ENCODE results near the gene TP53.

TP53 gene

DNA sequence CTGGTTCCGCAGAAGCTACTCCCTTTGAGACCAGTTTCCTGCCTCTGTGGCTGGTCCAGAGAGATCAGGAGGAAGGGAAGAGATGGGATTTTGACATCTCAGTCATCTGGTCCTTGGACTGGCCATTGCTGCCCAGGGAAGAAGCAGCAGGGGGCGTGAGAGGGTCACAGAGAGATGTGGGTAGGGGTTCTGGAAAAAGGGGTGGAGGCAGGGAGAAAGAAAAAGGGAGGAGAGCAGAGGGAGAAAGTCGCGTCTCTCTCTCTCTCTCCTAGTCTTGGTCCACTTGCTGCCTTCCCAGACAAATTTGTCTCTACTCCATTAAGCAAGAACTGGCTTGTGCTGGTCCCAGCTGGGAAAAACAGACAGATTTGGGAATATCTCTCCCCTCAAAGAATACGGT lies 52.9 kb downstream of the TP53 start:
- Histone ChIP-seq H3K36me3 (no peaks in the 10 kb centered on the region), H3K27me3 (peaks cover 11% of the 10 kb centered on the region), H3K4me1 (ENCODE audit: control insufficient read depth in 1 of 2, insufficient read depth in 1 of 2, low read depth in 1 of 2, low read length in 1 of 2) (no peaks in the 10 kb centered on the region), H3K4me3 (ENCODE audit: low read depth in 1 of 2, low read length in 1 of 2) (no peak overlapping the region), H3K9me3 (no peaks in the 10 kb centered on the region), H3K27ac (no peak overlapping the region)
- TF ChIP-seq, protein P1, sequence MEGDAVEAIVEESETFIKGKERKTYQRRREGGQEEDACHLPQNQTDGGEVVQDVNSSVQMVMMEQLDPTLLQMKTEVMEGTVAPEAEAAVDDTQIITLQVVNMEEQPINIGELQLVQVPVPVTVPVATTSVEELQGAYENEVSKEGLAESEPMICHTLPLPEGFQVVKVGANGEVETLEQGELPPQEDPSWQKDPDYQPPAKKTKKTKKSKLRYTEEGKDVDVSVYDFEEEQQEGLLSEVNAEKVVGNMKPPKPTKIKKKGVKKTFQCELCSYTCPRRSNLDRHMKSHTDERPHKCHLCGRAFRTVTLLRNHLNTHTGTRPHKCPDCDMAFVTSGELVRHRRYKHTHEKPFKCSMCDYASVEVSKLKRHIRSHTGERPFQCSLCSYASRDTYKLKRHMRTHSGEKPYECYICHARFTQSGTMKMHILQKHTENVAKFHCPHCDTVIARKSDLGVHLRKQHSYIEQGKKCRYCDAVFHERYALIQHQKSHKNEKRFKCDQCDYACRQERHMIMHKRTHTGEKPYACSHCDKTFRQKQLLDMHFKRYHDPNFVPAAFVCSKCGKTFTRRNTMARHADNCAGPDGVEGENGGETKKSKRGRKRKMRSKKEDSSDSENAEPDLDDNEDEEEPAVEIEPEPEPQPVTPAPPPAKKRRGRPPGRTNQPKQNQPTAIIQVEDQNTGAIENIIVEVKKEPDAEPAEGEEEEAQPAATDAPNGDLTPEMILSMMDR (IDR thresholded peaks at IDR 0.05) = no peak

DNA sequence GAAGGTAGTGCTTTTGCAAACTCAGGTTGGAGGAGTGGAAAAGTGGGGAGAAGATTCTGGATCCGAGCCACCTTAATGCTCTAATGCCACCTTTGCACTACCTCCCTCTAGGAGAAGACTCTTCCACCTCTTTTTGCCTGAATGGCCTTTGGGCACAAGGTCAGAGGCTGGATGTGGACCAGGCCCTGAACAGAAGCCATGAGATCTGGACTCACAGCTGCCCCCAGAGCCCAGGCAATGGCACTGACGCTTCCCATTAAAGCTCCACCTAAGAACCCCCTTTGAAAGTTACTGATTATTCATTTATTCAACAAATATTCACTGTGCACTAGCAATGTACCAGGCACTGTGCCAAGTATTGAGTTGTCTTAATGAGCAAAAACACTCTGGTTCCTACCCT lies 54.2 kb downstream of the TP53 start:
- Histone ChIP-seq H3K9me3 (no peaks in the 10 kb centered on the region), H3K27me3 (peaks cover 11% of the 10 kb centered on the region), H3K4me3 (ENCODE audit: low read depth in 1 of 2, low read length in 1 of 2) (no peak overlapping the region), H3K36me3 (no peaks in the 10 kb centered on the region), H3K27ac (no peak overlapping the region), H3K4me1 (ENCODE audit: control insufficient read depth in 1 of 2, insufficient read depth in 1 of 2, low read depth in 1 of 2, low read length in 1 of 2) (no peaks in the 10 kb centered on the region)
- TF ChIP-seq, protein P1 (IDR thresholded peaks at IDR 0.05) = no peak

DNA sequence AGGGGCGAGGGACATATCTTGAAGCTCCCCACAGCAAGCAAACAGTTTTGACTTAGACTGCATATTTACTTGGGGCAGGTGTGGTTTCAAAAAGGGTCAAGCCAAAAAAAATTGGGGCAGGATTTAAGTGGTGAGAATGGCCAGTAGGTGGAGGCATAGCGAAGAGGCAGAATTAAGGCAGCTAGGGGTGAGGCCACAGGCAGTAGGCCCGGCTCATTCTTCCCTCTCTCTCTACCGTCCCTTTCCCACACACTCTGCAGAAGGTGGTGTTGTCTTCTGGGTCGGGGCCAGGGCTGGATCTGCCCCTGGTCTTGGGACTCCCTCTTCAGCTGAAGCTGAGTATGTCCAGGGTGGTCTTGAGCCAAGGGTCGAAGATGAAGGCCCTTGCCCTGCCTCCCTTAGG lies 54.8 kb downstream of the TP53 start:
- H3K27me3 ChIP-seq = peaks cover 11% of the 10 kb centered on the region
- H3K36me3 ChIP-seq = no peaks in the 10 kb centered on the region
- H3K4me1 ChIP-seq (ENCODE audit: control insufficient read depth in 1 of 2, insufficient read depth in 1 of 2, low read depth in 1 of 2, low read length in 1 of 2) = peaks cover 0 to 5% of the 10 kb centered on the region in 2 experiments
- no peaks in the 10 kb centered on the region for H3K9me3 ChIP-seq
- no peak overlapping the region for H3K4me3 ChIP-seq (ENCODE audit: low read depth in 1 of 2, low read length in 1 of 2)
- TF ChIP-seq, protein P1 (IDR thresholded peaks at IDR 0.05) = no peak
- H3K27ac ChIP-seq = no peak overlapping the region

DNA sequence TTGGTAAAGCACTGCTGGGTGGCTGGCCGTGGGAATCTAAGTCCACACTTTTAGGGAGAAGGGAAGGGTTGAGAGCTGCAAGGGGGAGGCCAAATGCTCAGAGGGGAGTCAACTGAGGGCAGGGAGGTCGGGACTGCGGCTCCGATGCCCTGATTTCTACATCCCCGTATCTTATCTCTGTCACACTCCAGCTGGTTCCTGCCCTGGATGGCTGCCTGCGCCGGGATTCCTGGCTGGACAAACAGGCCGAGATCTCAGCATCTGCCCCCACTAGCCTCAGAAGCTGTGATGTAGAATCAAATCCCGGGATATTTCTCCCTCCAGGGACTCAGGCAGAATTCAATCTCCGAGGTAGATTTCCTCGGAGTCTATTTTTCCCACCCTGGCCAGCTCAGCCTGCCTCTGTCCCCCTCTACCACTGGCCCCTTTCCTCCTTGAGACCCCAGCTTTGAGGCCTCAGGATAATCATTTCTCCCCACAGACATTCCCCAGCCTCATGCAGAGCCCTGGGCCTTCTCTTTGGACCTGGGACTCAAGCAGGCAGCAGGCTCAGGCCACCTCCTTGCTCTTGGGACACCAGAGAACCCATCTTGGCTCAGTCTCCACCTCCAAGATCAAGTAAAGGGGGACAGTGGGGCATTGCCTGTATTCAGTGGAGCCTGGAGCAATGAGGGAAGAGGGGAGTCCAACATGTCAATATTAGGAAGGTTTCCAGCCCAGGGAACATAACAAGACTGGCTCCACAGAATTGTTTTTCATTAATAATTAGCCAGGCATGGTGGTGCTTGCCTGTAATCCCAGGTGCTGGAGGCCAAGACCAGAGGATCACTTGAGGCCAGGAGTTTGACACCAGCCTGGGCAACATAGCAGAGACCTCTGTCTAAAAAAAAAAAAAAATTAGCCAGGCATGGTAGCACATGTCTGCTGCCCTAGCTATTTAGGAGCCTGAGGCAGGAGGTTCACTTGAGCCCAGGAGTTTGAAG lies 55.6 kb downstream of the TP53 start:
- Histone ChIP-seq H3K9me3 (no peaks in the 10 kb centered on the region), H3K4me1 (ENCODE audit: control insufficient read depth in 1 of 2, insufficient read depth in 1 of 2, low read depth in 1 of 2, low read length in 1 of 2) (peaks cover 5 to 13% of the 10 kb centered on the region in 2 experiments), H3K36me3 (no peaks in the 10 kb centered on the region), H3K27ac (no peak overlapping the region), H3K27me3 (peaks cover 11% of the 10 kb centered on the region), H3K4me3 (ENCODE audit: low read depth in 1 of 2, low read length in 1 of 2) (no peak overlapping the region)
- TF ChIP-seq, protein P1 (IDR thresholded peaks at IDR 0.05) = no peak

DNA sequence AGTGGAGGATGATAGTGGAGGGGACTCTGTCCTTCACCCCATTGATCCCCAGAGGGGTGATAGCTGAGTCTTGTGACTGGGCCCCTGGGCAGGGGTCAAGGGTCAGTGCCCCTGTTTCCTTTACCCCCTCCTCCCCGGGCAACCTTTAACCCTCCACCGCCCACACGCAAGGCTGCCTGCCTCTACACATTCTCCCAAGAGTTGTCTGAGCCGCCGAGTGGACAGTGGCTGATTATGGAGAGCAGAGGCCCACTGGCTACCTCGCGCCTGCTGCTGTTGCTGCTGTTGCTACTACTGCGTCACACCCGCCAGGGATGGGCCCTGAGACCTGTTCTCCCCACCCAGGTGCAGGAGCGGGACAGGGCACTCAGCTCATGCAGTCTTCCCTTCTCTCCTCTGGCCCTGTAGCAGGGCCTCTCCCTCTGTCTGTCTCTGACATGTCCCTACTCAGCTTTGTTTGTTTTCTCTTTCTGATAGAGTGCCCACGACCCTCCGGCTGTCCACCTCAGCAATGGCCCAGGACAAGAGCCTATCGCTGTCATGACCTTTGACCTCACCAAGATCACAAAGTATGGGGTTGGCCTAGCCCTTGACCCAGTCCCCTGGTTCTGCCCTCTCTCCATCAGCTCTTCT lies 57.2 kb downstream of the TP53 start, which contains the start of gene SHBG:
Gene SHBG, plus strand, starts transcription at position 197 of the 633 bp plus-strand sequence. Its CDS starts 38 bp downstream, at position 235.
- Histone ChIP-seq H3K4me3 (ENCODE audit: low read depth in 1 of 2, low read length in 1 of 2) (no peak within 1 kb of the TSS), H3K9me3 (no peaks in the 10 kb centered on the region), H3K4me1 (ENCODE audit: control insufficient read depth in 1 of 2, insufficient read depth in 1 of 2, low read depth in 1 of 2, low read length in 1 of 2) (peaks cover 18 to 22% of the 10 kb centered on the region in 2 experiments), H3K27ac (no peak within 1 kb of the TSS), H3K36me3 (no peaks in the 10 kb centered on the region), H3K27me3 (peaks cover 10% of the 10 kb centered on the region)
- TF ChIP-seq, protein P1 (IDR thresholded peaks at IDR 0.05) = no peak
